IMR-90 (cell line): ENCODE data around the gene FRG1. TPM values are rescaled to one million over a fixed set of nuclear protein-coding genes. Genes with fewer than 3 reads are reported as not detected.
"Not testable (repeated sequence)": the region's sequence is repeated elsewhere in the genome, so short reads cannot be mapped to it uniquely, and the experiment has no call there.

Experiments used
- ATAC-seq: fragments of 200-7000 bp; cut with Tn5 transposase; 2 replicates; pipeline ENCODE4 v1.9.1; 2020; ENCODE audit warnings: low read depth, mild to moderate bottlenecking, moderate library complexity
- BruUV-seq: library from RNA; stranded (reverse); fragments of 400-500 nt; replicated peaks from 2 replicates; lab custom pipeline; 2021; lab: Mats Ljungman, UMichigan
- CTCF ChIA-PET: fragments of 300-600 bp; formaldehyde crosslinking; extraction: SDS; loops from one replicate; lab custom pipeline; 2021; ENCODE audit warnings: antibody characterized with exemption; lab: Yijun Ruan, JAX
- POLR2A ChIA-PET: fragments of 300-600 bp; sonication (Branson Sonifier 250); formaldehyde crosslinking; loops from one replicate; lab custom pipeline; 2022; ENCODE audit warnings: antibody characterized with exemption; ENCODE audit not compliant: unreplicated experiment; lab: Charles Lee
- DNase-seq: peaks from one replicate; pipeline ENCODE4 v3.0.0; 2013
- H2AFZ ChIP-seq: replicated peaks from 2 replicates; pipeline ENCODE3; 2013; ENCODE audit warnings: low read length, mild to moderate bottlenecking; ENCODE audit not compliant: poor library complexity
- H2AK5ac ChIP-seq: 2 replicates; pipeline ENCODE4 v1.6.1; 2013; ENCODE audit warnings: low read depth, low read length, inconsistent platforms
- H2AK9ac ChIP-seq: replicated peaks from 2 replicates; pipeline ENCODE3; 2013; ENCODE audit warnings: mild to moderate bottlenecking, low read depth, low read length, moderate library complexity; ENCODE audit not compliant: poor library complexity
- H2BK120ac ChIP-seq: 2 replicates; pipeline ENCODE4 v1.6.1; 2013; ENCODE audit warnings: low read depth, low read length, inconsistent platforms
- H2BK15ac ChIP-seq: 3 replicates; pipeline ENCODE4 v1.6.1; 2013; ENCODE audit warnings: low read depth, low read length, inconsistent platforms
- H2BK20ac ChIP-seq: 2 replicates; pipeline ENCODE4 v1.6.1; 2013; ENCODE audit warnings: low read depth, mild to moderate bottlenecking, inconsistent platforms, low read length, moderate library complexity
- H2BK5ac ChIP-seq: 2 replicates; pipeline ENCODE4 v1.6.1; 2013; ENCODE audit warnings: mild to moderate bottlenecking, low read depth, low read length, inconsistent platforms; ENCODE audit not compliant: poor library complexity, severe bottlenecking
- H3K14ac ChIP-seq: replicated peaks from 2 replicates; pipeline ENCODE4 v1.6.1; 2013; ENCODE audit warnings: low read depth, low read length, inconsistent platforms
- H3K18ac ChIP-seq: 2 replicates; pipeline ENCODE4 v1.6.1; 2013; ENCODE audit warnings: low read depth, low read length, control low read depth
- H3K23ac ChIP-seq: 2 replicates; pipeline ENCODE4 v1.6.1; 2013; ENCODE audit warnings: low read depth, low read length, inconsistent platforms
- H3K27ac ChIP-seq: 2 replicates; pipeline ENCODE4 v1.5.1; 2013; ENCODE audit warnings: mild to moderate bottlenecking, control low read depth, low read length; ENCODE audit not compliant: insufficient read depth
- H3K27me3 ChIP-seq: 2 replicates; pipeline ENCODE4 v1.6.1; 2013; ENCODE audit warnings: low read length; ENCODE audit not compliant: control insufficient read depth, insufficient read depth
- H3K36me3 ChIP-seq: 2 replicates; pipeline ENCODE4 v1.6.1; 2013; ENCODE audit warnings: low read length, mixed read lengths; ENCODE audit not compliant: control insufficient read depth, insufficient read depth
- H3K4ac ChIP-seq: 2 replicates; pipeline ENCODE4 v1.6.1; 2013; ENCODE audit warnings: low read depth, low read length, inconsistent platforms
- H3K4me1 ChIP-seq: 2 replicates; pipeline ENCODE4 v1.6.1; 2013; ENCODE audit warnings: low read length, mixed read lengths; ENCODE audit not compliant: control insufficient read depth, insufficient read depth
- H3K4me2 ChIP-seq: 2 replicates; pipeline ENCODE4 v1.6.1; 2013; ENCODE audit warnings: low read depth, mild to moderate bottlenecking, control low read depth, low read length, moderate library complexity
- H3K4me3 ChIP-seq: 2 replicates; pipeline ENCODE4 v1.5.1; 2013; ENCODE audit warnings: low read depth, mild to moderate bottlenecking, control low read depth, low read length, moderate library complexity; ENCODE audit not compliant: insufficient read depth
- H3K56ac ChIP-seq: 2 replicates; pipeline ENCODE4 v1.6.1; 2013; ENCODE audit warnings: low read length, inconsistent platforms; ENCODE audit not compliant: insufficient read depth; ENCODE audit errors: extremely low read depth
- H3K79me1 ChIP-seq, 2 experiments: 2 replicates each; pipeline ENCODE4 v1.6.1; 2013; ENCODE audit warnings: low read length in 2 of 2, inconsistent platforms in 1 of 2, low read depth in 1 of 2
- H3K9ac ChIP-seq: 2 replicates; pipeline ENCODE4 v1.6.1; 2013; ENCODE audit warnings: low read depth, low read length, control low read depth
- H3K9me1 ChIP-seq: 2 replicates; pipeline ENCODE4 v1.6.1; 2013; ENCODE audit warnings: low read length, inconsistent platforms; ENCODE audit not compliant: insufficient read depth
- H3K9me3 ChIP-seq: 2 replicates; pipeline ENCODE4 v1.6.1; 2013; ENCODE audit warnings: low read length; ENCODE audit not compliant: control insufficient read depth, insufficient read depth
- H4K20me1 ChIP-seq: 2 replicates; pipeline ENCODE4 v1.6.1; 2013; ENCODE audit warnings: low read length, inconsistent platforms; ENCODE audit not compliant: insufficient read depth
- H4K5ac ChIP-seq: 2 replicates; pipeline ENCODE4 v1.6.1; 2013; ENCODE audit warnings: mild to moderate bottlenecking, low read depth, low read length, control low read depth
- H4K8ac ChIP-seq, 2 experiments: 2 replicates each; pipeline ENCODE4 v1.6.1; 2013; ENCODE audit warnings: low read depth in 2 of 2, low read length in 2 of 2, control low read depth in 1 of 2, inconsistent platforms in 1 of 2
- H4K91ac ChIP-seq: 2 replicates; pipeline ENCODE4 v1.6.1; 2013; ENCODE audit warnings: low read depth, low read length, inconsistent platforms; ENCODE audit not compliant: insufficient read depth
- WGBS, 2 experiments: methylation state at CpG; one replicate each; pipeline versions ENCODE4 v1.1.5 to v1.1.7; 2013; ENCODE audit warnings: missing lambda C conversion rate in 2 of 2; ENCODE audit not compliant: insufficient read length in 1 of 2; ENCODE audit errors: extremely low coverage in 2 of 2; 5-methylcytosine and 5-hydroxymethylcytosine counted together
- dilution Hi-C: fragments of 300-500 bp; cut with HindIII; formaldehyde crosslinking; loops from one replicate; pipeline ENCODE4 v1.14.3; 2018; ENCODE audit warnings: low sequenced_read_pairs; ENCODE audit not compliant: unreplicated experiment
- in situ Hi-C: fragments of 300-500 bp; cut with MboI; formaldehyde crosslinking; loops from 3 replicates; pipeline ENCODE4 v1.14.3; 2019; ENCODE audit warnings: low sequenced_read_pairs, inconsistent platforms, mixed read lengths
- intact Hi-C: fragments of 100-400 bp; cut with micrococcal nuclease; formaldehyde crosslinking; loops from 2 replicates; pipeline ENCODE4 v1.10.0; 2022
- polyA plus RNA-seq, 3 experiments: library from polyadenylated mRNA; depleted of rRNA; stranded (reverse); fragments of >200 nt; gene quantifications; 2 replicates each; pipeline ENCODE4 v1.2.3, GENCODE V29; 2012; ENCODE audit warnings: low replicate concordance in 1 of 3
- total RNA-seq: library from RNA; depleted of rRNA; stranded (reverse); fragments of >200 nt; gene quantifications from 2 replicates; pipeline ENCODE4 v1.2.3, GENCODE V29; 2012

Gene FRG1
- total and polyA plus RNA-seq, 2 of the 4 experiments (the other 2 are of a cell fraction), result 13.4 to 16.2 TPM

DNA sequence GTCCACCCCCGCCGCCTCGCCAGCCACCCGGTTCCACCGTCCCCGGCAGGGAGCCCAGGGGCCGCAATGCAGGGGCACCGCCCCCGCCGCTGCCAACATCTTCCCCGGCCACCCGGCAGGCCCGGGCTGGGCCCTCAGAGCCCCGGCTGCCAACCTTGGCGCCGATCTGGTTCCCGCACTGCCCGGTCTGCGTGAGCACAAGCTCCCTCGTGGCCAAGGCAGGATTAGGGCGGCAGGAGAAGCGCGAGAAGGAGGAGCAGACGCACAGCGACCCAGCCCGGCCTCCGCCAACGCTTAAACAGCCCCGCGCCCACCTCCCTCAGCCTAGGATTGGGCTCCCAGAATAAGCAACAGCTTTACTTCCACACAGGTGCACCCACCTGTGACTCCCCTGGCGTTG lies 44.0 kb downstream of the FRG1 start:
- H3K36me3 ChIP-seq, in situ Hi-C loops, H2AK5ac ChIP-seq, POLR2A ChIA-PET, H2BK20ac ChIP-seq, H3K14ac ChIP-seq, H4K91ac ChIP-seq, H3K4me1 ChIP-seq, H3K4me2 ChIP-seq, BruUV-seq, H3K4me3 ChIP-seq, H3K9ac ChIP-seq, H2BK15ac ChIP-seq, H3K27ac ChIP-seq, H3K23ac ChIP-seq, H3K9me3 ChIP-seq, H2BK5ac ChIP-seq, H3K56ac ChIP-seq, H2BK120ac ChIP-seq, H3K18ac ChIP-seq, ATAC-seq, H2AFZ ChIP-seq, H3K4ac ChIP-seq, H4K20me1 ChIP-seq, H3K27me3 ChIP-seq, H3K9me1 ChIP-seq, H3K79me1 ChIP-seq, dilution Hi-C loops, H4K5ac ChIP-seq, DNase-seq, intact Hi-C loops, H4K8ac ChIP-seq, H2AK9ac ChIP-seq, CTCF ChIA-PET: not testable (repeated sequence)
- WGBS, 2 experiments, result no CpG with 5 or more reads among the region's 31 CpGs

DNA sequence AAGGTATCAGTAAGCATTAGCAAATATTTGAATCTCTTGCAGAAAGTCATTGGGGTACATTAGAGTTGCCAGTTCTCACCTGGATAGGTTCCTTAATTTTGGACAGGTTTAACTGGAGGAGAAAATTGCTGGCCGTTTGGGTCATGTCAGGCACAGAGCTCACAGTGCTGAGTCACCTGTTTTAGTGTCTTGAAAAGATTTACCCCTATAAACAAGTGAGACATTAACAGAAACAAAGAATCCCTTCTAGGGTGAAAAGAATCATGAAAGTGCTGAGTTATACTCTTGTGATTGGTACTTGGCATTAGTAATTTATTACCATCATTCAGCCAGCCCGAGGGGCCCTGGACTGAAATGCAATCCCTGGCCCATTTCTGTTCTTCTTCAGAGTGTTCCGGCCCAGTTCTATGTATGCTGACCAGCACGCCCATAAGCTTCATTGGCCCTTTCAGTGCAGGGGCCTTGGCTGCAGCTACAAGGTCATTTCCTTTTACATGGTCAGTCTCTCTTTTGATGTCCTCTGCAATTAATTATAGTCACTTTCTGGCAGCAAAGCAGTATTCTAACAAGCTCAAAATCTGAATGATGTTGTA lies 45.1 kb downstream of the FRG1 start:
- H3K9me1 ChIP-seq, H3K9ac ChIP-seq, CTCF ChIA-PET, DNase-seq, H3K4me2 ChIP-seq, H2BK15ac ChIP-seq, H4K91ac ChIP-seq, H4K8ac ChIP-seq, ATAC-seq, H2BK5ac ChIP-seq, H3K18ac ChIP-seq, H2AFZ ChIP-seq, H3K14ac ChIP-seq, POLR2A ChIA-PET, H4K20me1 ChIP-seq, H3K23ac ChIP-seq, H2BK120ac ChIP-seq, H3K4me1 ChIP-seq, H3K4ac ChIP-seq, in situ Hi-C loops, H3K27me3 ChIP-seq, BruUV-seq, H3K9me3 ChIP-seq, intact Hi-C loops, H4K5ac ChIP-seq, H2BK20ac ChIP-seq, H3K4me3 ChIP-seq, H3K36me3 ChIP-seq, dilution Hi-C loops, H2AK9ac ChIP-seq, H2AK5ac ChIP-seq, H3K79me1 ChIP-seq, H3K56ac ChIP-seq, H3K27ac ChIP-seq: not testable (repeated sequence)
- no CpG with 5 or more reads among the region's 4 CpGs for WGBS, 2 experiments
